Activated CD8-positive, alpha-beta memory T cell treated with anti-CD3 and anti-CD28 coated beads for 4 hours (primary cell): ENCODE measurements around the gene NEO1.

Source experiments
- DNase-seq, 2 donors: peaks; one replicate each; pipeline ENCODE4 v3.0.0-alpha.2; 2020; ENCODE audit warnings: low read depth in 2 of 2

NEO1 gene, protein sequence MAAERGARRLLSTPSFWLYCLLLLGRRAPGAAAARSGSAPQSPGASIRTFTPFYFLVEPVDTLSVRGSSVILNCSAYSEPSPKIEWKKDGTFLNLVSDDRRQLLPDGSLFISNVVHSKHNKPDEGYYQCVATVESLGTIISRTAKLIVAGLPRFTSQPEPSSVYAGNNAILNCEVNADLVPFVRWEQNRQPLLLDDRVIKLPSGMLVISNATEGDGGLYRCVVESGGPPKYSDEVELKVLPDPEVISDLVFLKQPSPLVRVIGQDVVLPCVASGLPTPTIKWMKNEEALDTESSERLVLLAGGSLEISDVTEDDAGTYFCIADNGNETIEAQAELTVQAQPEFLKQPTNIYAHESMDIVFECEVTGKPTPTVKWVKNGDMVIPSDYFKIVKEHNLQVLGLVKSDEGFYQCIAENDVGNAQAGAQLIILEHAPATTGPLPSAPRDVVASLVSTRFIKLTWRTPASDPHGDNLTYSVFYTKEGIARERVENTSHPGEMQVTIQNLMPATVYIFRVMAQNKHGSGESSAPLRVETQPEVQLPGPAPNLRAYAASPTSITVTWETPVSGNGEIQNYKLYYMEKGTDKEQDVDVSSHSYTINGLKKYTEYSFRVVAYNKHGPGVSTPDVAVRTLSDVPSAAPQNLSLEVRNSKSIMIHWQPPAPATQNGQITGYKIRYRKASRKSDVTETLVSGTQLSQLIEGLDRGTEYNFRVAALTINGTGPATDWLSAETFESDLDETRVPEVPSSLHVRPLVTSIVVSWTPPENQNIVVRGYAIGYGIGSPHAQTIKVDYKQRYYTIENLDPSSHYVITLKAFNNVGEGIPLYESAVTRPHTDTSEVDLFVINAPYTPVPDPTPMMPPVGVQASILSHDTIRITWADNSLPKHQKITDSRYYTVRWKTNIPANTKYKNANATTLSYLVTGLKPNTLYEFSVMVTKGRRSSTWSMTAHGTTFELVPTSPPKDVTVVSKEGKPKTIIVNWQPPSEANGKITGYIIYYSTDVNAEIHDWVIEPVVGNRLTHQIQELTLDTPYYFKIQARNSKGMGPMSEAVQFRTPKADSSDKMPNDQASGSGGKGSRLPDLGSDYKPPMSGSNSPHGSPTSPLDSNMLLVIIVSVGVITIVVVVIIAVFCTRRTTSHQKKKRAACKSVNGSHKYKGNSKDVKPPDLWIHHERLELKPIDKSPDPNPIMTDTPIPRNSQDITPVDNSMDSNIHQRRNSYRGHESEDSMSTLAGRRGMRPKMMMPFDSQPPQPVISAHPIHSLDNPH (N-terminal part only)

GRCh38 chr15:73051807-73052652 lies at the start of gene NEO1:
Gene NEO1, plus strand, starts transcription at chr15:73052463. Its CDS starts 213 bp downstream, at chr15:73052676.
- DNase-seq: peak; percentile 45 to 47

DNA sequence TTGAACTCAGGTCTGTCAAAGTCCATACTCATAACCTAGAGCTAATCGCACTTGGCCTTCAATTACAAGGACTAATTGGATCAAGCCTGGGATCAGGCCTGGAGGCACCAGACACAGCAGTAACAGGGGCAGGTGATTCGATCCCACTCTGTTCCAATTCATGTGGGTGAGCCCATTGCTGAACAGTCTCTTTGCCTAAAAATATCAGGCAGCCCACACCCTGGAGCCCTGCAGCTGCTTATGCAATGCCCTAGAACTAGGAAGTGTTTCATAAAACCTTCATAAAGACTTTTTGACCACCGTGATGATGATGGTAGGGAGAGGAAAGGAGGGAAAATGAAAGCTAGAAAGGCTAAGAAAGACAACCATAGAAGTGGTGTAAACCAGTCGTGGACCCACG lies 47.8 kb upstream of the NEO1 start:
- no peak for DNase-seq

DNA sequence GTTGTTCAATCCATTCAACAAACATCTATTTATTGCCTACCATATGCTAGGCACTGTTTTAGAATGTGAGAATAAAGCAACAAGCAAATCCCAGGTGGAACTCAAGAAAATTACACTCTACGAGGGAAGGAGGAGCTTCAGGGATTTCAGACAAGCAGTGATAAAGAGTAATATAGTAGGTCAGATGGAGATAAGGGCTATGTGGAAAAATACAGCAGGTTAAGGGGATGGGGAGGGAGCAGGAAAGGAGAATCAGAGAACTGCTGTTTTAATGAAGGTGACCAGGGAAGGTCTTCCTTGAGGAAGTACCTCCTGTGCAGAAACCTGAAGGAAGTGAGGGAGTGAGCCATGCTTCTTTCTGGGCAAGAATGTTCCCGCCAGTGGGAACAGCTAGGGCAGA lies 47.2 kb upstream of the NEO1 start:
- DNase-seq: no peak

GRCh38 chr15:73005446-73005845 lies 46.8 kb upstream of the NEO1 start:
- no peak for DNase-seq

- no peak for DNase-seq
Observed at GRCh38 chr15:73006523-73006922, 45.7 kb upstream of the NEO1 start.

DNA sequence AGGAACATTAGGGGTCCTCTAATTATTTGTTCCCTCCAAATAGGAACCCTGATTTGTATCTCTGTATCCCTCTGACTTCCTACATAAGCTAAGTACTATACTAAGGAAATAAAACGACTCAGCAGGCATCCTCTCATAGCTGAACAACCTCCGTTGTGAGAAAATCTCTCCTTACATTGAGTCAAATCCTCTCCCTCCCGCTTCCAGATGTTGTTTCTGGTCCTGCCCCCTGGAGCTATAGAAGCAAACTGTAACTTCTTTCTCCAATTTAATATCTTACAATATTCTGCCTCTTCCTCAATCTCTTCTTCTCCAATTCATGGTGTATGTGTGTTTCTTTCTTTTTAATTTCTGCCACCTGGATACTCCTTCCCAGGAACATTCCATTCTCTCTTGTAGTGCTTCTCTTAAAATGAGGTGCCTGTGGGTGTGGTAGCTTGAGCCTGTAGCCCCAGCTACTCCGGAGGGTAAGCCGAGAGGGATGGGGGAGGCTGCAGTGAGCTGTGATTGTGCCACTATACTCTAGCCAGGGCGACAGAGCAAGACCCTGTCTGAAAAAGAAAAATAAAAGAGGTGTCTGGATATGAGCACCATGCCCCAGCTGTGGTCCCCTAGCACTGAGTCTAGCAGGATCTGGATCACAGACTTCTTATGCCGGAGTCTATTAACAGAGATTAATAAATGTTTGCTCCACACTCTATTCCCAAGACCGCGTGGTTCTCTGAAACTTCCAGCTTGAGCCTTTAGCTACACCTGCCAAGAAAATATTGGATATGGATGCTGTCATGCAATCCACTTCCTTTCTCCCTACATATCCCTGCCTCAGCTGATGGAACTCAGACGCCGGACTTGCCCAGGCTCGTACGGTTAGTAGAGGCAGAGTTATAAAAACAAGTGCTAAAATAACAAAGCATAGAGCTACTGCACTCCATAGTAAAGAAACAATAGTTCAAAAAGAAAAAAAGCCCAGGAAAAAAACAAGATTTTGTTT lies 42.9 kb upstream of the NEO1 start:
- no peak for DNase-seq

- DNase-seq: no peak
Observed at GRCh38 chr15:73010154-73011152, 41.8 kb upstream of the NEO1 start.

DNA sequence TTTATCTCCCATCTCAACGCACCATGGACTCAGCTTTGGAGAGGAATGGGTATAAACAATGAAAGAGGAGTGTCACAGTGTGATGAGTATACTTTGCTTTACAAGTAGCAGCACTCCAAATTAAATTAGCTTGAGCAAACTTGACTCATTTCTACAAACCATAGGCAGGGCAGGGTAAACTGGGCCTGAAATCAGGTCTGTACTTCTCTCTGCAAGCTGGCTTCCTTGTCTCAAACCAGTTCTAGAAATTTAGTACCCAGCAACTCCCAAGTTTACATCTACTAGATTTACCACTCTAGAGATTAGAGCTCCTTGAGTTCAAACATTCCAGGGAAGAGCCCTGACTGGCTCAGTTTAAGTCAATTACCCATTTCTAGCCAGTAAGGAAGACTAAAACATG lies 37.4 kb upstream of the NEO1 start:
- no peak for DNase-seq

GRCh38 chr15:73015493-73015892 lies 36.8 kb upstream of the NEO1 start:
- DNase-seq: no peak

DNA sequence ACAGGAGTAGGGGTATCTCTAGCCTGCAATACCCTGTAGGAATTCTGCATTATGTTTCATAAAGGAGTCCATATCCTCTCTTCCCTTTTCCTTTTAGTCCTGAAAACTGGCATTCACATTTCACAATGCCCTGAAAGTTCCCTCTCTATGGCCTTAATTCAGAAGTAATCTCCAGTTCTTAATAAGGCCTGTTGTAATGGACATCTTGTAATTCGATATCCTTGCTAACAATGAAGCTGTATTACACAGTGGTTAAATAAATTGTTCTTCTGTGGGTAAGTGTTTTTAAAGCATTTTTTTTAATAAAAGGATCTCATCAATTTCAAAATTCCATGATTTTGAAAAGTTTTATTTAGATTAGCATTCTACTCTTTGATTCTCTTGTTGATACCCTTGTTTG lies 34.3 kb upstream of the NEO1 start:
- DNase-seq: no peak

DNA sequence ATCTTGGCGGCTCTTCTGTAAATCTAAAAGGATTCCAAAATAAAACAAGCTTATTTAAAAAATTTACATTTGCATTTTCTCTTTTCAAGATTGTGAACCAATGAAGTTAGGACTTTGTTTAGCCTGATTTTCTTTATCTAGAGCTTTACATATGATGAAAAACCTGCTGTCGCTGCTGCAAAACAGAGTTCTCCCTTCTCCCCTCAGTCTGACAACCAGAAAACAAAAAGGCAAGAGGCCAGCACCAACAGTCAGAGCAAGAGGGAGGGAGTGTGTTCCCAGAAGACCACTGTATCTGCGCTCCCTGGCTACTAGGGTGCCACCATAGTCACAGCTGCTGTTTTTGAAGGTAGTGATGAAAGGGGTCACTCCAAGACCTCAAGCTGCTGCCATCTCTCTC lies 33.1 kb upstream of the NEO1 start:
- DNase-seq: no peak

- DNase-seq: no peak
Observed at GRCh38 chr15:73019601-73020146, 32.6 kb upstream of the NEO1 start.

DNA sequence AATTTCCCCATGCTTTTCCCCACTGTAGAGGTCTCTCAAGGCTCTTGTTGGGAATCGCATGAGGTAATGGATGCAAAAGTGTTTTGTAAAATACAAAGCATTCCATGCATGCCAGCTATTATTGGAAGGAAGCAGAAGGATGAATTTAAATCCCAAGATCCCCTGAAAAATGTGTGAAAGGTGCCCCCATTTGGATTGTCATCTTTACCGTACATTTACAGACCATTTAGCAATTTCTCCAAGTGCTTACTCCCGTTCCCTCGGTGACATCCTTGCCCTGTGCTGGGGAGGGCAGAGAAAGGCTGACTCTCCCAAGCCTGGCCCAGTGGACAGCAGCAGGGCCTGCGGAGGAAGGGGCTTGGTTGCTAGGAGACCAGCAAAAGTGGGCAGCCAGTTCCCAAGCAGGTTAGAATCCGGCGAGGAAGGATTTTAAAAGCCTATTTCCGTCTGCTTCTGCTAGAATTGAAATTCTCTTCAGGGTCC lies 31.1 kb upstream of the NEO1 start:
- DNase-seq: no peak

DNA sequence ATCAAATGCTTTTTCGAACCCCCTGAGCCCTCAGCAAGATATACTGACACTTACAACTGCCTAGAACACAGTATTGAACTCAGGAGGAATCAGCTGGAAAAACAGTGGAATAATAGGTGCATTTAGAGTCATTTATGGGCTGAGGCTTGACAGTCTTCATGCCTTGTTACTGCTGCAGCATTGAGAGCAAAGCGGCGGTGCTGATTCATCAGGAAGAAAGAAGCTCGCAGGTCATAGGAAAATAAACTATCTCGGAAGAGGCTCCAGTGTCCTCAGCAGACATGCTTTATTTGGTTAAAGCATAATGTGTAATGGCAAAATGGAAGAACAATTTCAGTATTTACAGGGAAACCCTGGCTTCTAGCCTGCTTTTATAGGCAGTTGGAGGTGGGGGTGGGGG lies 30.1 kb upstream of the NEO1 start:
- no peak for DNase-seq

DNA sequence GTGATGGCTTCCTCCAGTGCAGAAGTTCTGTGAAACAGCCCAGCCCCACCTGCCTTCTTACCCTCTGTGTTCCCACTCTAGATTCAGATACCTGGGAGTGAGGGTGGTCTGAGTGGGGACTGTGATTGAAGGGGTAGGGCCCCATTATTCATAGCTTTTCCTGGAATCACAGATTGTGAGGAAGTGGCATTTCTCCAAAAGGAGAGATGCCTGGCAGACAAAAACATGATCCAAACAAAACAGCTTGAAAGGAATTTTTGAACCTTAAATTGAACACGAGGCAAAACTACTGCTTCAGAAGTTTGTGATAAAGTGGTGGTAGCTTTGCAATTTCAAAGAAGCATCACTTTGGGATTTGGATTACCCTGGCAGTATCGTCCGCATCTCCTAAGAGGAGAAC lies 29.2 kb upstream of the NEO1 start:
- DNase-seq: no peak

- no peak for DNase-seq
Observed at GRCh38 chr15:73024168-73024567, 28.1 kb upstream of the NEO1 start.

DNA sequence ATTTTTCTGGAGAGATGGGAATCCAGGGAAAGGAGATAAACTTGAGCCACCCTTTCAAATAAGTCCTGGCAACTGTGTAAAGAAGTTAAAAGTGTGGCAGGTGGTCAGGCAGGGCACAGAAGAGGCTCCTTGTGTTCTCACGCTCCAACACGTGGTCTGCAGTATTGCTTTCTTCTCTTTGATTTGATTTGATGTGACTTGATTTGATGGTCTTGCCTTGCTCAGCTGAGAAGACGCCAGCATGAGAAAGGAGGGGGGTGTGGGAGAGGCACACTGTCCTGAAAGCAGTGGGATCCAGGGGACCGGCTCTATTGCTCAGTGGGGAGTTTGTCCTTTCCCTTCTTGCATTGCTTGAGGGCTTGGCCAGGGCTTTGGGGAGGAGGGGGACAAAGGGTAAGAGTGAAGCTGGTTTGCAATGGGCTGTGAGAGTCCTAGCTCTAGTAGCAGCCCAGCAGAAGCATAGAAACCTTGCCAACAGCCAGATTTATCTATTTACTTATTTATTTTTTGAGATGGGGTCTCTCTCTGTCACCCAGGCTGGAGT lies 25.7 kb upstream of the NEO1 start:
- DNase-seq: no peak

DNA sequence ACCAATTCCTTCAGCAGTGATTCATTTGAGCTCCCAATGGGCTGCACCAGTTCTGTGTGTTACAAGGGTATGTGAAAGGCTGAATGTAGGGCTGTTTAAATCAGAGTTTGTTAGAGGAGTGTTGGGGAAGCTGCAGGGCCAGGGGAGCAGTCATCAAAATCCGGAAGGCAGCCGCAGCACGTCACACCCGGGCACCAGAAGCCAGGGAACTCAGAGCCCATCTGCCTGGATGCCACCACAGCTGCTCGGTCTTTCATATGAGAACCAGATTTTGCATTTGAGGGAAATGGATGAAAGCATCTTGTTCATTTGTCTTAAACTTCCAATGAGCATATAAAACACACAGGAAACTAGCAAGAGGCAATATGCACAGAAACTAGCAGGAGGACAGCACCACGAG lies 24.2 kb upstream of the NEO1 start:
- DNase-seq: no peak
